NCI-H2107 treated with DMSO at 0.1 percent for 48 hours (cell line): Measurements from ENCODE around the gene DNAJC10.

Experiments
- DNase-seq: peaks from one replicate; lab custom pipeline; 2025; ENCODE audit not compliant: unreplicated experiment; lab: John Stamatoyannopoulos, UW

The DNAJC10 gene

GRCh38 chr2:182784058-182784706, 68.1 kb downstream of the DNAJC10 start:
- DNase-seq = no peak

DNA sequence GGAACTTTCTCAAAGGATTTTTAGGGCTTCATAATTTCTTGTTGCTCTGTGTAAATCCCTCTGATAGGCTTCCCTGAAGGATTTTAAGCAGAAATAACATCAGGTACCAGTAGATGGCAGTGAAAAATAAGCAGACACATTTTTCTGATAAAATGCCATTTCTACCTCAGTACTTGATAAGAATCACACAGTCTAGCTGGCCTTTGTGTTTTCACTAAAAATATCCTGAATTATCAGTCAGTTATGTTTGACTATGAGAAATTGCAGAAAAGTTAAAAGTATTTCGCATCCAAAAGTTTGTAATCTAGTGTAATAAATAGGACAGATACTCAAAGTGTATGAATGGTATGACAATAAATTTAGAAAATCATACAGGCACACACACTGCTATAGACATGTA, 68.7 kb downstream of the DNAJC10 start:
- peak; percentile 6 for DNase-seq

GRCh38 chr2:182792441-182792840, 76.4 kb downstream of the DNAJC10 start:
- DNase-seq = no peak

DNA sequence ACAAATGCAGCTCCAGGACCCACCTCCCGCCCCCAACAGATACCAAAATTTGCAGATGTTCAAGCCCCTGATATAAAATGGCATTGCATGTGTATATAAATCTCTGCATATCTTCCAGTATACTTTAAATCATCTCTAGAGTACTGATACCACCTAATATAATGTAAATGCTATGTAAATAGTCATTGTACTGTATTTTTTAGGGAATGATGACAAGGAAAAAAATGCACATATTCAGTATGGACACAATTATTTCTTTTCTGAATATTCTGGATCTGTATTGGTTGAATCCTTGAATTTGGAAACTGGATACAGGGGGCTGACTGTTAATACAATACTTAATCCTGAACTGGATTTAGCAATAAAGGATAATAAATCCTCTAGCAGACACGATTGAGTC, 82.7 kb downstream of the DNAJC10 start:
- no peak for DNase-seq

GRCh38 chr2:182804128-182804527, 88.1 kb downstream of the DNAJC10 start:
- DNase-seq = no peak

DNA sequence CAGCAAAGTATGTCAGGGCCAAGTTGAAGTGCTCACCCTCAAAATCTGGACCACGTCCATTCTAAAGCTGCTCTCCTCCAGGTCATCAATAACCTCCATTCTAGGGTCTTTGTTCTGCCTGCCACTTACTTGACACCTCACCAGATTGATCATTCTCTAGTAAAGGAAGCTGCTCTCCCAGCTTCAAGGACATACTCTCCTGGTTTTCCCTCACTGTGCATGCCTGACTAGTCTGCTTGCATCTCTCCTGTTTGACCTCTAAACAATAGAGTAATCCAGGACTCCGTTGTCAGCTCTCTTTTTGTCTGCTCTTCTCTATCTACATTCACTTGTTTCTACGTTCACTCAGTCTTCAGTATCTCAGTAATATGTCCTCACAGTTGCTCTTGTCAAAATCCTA, 91.3 kb downstream of the DNAJC10 start:
- no peak for DNase-seq

- no peak for DNase-seq
Observed at GRCh38 chr2:182810087-182810486, 94.0 kb downstream of the DNAJC10 start.

DNA sequence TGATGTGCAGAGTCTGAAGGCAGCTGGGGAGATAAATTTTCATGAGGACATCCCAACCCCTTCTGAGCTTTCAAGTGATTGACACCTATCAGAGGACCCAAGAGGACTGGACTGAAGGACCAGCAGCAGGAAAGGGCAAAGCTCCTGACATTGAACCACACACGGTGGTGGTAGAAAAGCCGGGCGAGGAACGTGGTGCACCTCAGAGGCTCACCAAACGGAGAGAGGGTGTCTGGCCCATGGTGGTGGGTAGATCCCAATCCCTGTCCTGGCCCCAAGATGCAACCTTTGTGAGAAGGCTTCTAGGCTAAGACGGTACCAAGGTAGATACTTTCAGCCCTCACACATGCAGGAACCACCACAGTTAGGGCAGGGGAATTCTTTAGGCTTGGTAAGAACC, 98.3 kb downstream of the DNAJC10 start:
- DNase-seq = no peak

GRCh38 chr2:182814804-182815203, 98.7 kb downstream of the DNAJC10 start:
- no peak for DNase-seq

- no peak for DNase-seq
Observed at GRCh38 chr2:182816866-182817265, 100.8 kb downstream of the DNAJC10 start.

GRCh38 chr2:182817558-182817957, 101.5 kb downstream of the DNAJC10 start:
- DNase-seq = no peak

DNA sequence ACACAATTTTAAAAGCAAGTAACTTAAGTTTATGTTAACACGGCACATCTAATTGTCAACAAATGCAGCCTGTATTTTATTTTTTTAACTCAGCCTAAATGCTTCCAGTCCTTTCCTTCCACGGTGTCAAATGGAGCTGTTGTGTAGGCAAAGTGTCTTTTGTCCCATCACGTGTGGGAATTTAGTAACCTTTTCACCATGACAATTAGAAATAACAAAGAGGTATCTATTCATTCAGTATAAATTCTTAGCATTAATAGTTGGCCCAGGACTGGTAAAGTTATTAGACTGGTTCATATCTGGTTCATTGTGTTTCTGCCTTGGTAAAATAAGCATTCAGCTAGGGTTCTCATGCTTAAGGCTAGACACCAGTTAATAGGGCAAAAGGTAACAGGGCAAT, 102.4 kb downstream of the DNAJC10 start:
- DNase-seq = no peak

GRCh38 chr2:182818925-182819324, 102.9 kb downstream of the DNAJC10 start:
- peak; percentile 88 for DNase-seq

DNA sequence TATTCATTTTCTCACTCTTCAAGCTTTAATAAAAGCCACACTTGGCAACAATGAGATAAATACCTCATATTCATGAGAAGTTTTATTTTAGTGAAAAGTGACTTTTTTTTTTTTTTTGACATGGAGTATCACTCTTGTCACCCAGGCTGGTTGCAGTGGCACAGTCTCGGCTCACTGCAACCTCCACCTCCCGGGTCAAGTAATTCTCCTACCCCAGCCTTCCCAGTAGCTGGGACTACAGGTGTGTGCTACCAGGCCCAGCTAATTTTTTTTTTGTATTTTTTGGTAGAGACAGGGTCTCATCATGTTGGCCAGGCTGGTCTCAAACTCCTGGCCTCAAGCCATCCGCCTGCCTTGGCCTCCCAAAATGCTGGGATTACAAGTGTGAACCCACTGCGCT, 103.4 kb downstream of the DNAJC10 start:
- DNase-seq = no peak

- no peak for DNase-seq
Observed at GRCh38 chr2:182821182-182821581, 105.1 kb downstream of the DNAJC10 start.

- no peak for DNase-seq
Observed at GRCh38 chr2:182822733-182823132, 106.7 kb downstream of the DNAJC10 start.

- peak; percentile 79 for DNase-seq
Observed at GRCh38 chr2:182824056-182824766, 108.2 kb downstream of the DNAJC10 start.

- DNase-seq = peak; percentile 84
Observed at GRCh38 chr2:182824767-182825158, 108.7 kb downstream of the DNAJC10 start.

- no peak for DNase-seq
Observed at GRCh38 chr2:182826064-182826463, 110.0 kb downstream of the DNAJC10 start.

GRCh38 chr2:182826496-182826895, 110.4 kb downstream of the DNAJC10 start:
- no peak for DNase-seq

- DNase-seq = no peak
Observed at GRCh38 chr2:182827182-182827879, 111.3 kb downstream of the DNAJC10 start.

DNA sequence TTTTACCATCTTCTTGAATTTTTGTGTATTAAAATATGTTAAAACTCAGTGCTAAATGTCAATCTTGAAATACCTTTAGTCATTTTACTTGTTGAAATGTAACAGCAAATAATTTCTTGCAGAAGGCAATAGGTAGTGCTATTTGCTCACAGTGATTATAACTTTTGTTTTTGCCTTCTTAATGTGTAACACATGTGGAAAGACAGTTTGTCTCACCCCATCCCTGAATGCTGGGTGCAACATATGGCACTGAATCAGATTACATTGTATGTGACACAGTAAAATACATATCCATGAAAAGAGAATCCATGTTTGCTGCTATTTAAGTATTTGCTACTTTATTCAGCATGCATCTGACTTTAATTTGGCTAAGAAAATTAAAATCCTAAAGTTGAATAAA, 115.0 kb downstream of the DNAJC10 start:
- no peak for DNase-seq
